Right lobe of liver (tissue), 4 donors: Measurements from ENCODE around the gene OR13C3.

Source experiments
- POLR2A ChIP-seq: fragments of 450-650 bp; IDR thresholded peaks from one replicate; pipeline ENCODE4 v1.6.1; 2017; ENCODE audit warnings: antibody characterized with exemption, mild to moderate bottlenecking
- TF ChIP-seq, protein P1 (sequence below), 4 donors: fragments of 200-600 bp in 3 of 4; fragments of 450-650 bp in 1 of 4; IDR thresholded peaks; one replicate each; pipeline versions ENCODE4 v1.5.1 to v1.8.0; 2016 to 2022; ENCODE audit warnings: antibody characterized with exemption in 4 of 4, mild to moderate bottlenecking in 2 of 4
- donor health status: DM: no; HTN: no; CAD: no.
- donor health status: DM: no; HTN: no; CAD: no.
- donor health status: DM: no; HTN: yes; CAD: no.

- TF ChIP-seq, protein P1, sequence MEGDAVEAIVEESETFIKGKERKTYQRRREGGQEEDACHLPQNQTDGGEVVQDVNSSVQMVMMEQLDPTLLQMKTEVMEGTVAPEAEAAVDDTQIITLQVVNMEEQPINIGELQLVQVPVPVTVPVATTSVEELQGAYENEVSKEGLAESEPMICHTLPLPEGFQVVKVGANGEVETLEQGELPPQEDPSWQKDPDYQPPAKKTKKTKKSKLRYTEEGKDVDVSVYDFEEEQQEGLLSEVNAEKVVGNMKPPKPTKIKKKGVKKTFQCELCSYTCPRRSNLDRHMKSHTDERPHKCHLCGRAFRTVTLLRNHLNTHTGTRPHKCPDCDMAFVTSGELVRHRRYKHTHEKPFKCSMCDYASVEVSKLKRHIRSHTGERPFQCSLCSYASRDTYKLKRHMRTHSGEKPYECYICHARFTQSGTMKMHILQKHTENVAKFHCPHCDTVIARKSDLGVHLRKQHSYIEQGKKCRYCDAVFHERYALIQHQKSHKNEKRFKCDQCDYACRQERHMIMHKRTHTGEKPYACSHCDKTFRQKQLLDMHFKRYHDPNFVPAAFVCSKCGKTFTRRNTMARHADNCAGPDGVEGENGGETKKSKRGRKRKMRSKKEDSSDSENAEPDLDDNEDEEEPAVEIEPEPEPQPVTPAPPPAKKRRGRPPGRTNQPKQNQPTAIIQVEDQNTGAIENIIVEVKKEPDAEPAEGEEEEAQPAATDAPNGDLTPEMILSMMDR (IDR thresholded peaks at IDR 0.05), result no peak
- TF ChIP-seq POLR2A, result no peak
Observed at GRCh38 chr9:104503440-104503839, 33.2 kb downstream of the OR13C3 start.
